ENCODE data around the gene SLC22A16.

GRCh38 chr6:110461376-110461775 lies 15.0 kb downstream of the SLC22A16 start:
- TF ChIP-seq CTCF (IDR thresholded peaks at IDR 0.05) (no peak), POLR2A (IDR thresholded peaks at IDR 0.05) (no peak)

Data from heart left ventricle (tissue), 13 donors.